Right lobe of liver (tissue), 4 donors: ENCODE measurements around the gene KIAA1586.

Experiments used
- POLR2A ChIP-seq: fragments of 450-650 bp; IDR thresholded peaks from one replicate; pipeline ENCODE4 v1.6.1; 2017; ENCODE audit warnings: antibody characterized with exemption, mild to moderate bottlenecking
- TF ChIP-seq, protein P1 (sequence below), 4 donors: fragments of 200-600 bp in 3 of 4; fragments of 450-650 bp in 1 of 4; IDR thresholded peaks; one replicate each; pipeline versions ENCODE4 v1.5.1 to v1.8.0; 2016 to 2022; ENCODE audit warnings: antibody characterized with exemption in 4 of 4, mild to moderate bottlenecking in 2 of 4
- donor health status: DM: no; HTN: no; CAD: no.
- donor health status: DM: no; HTN: no; CAD: no.
- donor health status: DM: no; HTN: yes; CAD: no.

DNA sequence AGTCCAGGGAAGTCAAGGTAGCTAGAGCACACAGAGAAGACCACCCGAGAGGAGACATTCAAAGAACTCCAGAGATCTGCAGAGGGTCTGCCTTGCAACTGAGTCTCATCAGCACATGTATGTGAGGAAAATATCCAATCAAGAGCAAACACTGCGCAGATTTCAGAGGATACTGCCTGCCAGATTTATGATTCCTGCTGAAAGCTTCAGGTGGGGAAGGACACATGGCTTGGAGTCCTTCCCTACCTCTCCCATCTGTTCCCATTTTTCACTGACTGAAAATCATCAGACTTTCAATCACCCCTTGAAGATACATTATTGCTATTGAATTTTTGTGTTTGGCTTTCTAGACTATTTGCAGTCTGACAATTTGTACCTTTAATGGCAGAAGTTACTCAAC, 7.6 kb upstream of the KIAA1586 start:
- no peak for TF ChIP-seq POLR2A
- TF ChIP-seq, protein P1, sequence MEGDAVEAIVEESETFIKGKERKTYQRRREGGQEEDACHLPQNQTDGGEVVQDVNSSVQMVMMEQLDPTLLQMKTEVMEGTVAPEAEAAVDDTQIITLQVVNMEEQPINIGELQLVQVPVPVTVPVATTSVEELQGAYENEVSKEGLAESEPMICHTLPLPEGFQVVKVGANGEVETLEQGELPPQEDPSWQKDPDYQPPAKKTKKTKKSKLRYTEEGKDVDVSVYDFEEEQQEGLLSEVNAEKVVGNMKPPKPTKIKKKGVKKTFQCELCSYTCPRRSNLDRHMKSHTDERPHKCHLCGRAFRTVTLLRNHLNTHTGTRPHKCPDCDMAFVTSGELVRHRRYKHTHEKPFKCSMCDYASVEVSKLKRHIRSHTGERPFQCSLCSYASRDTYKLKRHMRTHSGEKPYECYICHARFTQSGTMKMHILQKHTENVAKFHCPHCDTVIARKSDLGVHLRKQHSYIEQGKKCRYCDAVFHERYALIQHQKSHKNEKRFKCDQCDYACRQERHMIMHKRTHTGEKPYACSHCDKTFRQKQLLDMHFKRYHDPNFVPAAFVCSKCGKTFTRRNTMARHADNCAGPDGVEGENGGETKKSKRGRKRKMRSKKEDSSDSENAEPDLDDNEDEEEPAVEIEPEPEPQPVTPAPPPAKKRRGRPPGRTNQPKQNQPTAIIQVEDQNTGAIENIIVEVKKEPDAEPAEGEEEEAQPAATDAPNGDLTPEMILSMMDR (IDR thresholded peaks at IDR 0.05): no peak
